ENCODE data around the gene NR1H3. TPM values are rescaled to one million over a fixed set of nuclear protein-coding genes. Genes with fewer than 3 reads are reported as not detected.

Gene NR1H3
- total RNA-seq, 1 experiment from 2014 or later, result 11.1 TPM

DNA sequence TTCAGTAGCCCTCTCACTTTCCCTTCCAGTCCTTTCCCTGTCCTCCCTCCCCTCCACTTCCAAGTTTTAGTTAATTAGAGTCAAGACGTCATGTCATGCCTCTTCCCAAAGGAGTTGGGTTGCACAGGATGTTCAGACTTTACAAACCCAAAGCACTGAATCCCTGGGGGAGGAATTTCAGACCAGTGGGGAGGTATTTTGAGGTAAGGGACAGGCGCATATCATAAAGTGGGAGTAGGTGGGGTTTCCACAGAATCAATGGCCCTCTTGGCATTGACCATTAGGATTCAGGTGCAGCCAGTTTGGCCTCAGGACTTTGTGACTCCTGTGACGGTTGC, 8.4 kb upstream of the NR1H3 start:
- DNase-seq (ENCODE audit: low read depth in 1 of 2, low spot score in 2 of 2), result no peak
- H3K27me3 ChIP-seq (replicated peaks), result no peaks in the 10 kb centered on the region
- no peaks in the 10 kb centered on the region for H3K9me3 ChIP-seq (replicated peaks)
- peaks cover 45% of the 10 kb centered on the region for H3K36me3 ChIP-seq
- H3K4me3 ChIP-seq, result peak overlapping the region; percentile 83
- no peak overlapping the region for H3K27ac ChIP-seq
- H3K4me1 ChIP-seq (replicated peaks), result peaks cover 17% of the 10 kb centered on the region

- Histone ChIP-seq H3K4me1 (replicated peaks) (peaks cover 26% of the 10 kb centered on the region), H3K9me3 (replicated peaks) (no peaks in the 10 kb centered on the region), H3K36me3 (peaks cover 23% of the 10 kb centered on the region), H3K27ac (no peak overlapping the region), H3K4me3 (no peak overlapping the region), H3K27me3 (replicated peaks) (no peaks in the 10 kb centered on the region)
- no peak for DNase-seq (ENCODE audit: low read depth in 1 of 2, low spot score in 2 of 2)
Observed at GRCh38 chr11:47251751-47252150, 6.0 kb upstream of the NR1H3 start.

DNA sequence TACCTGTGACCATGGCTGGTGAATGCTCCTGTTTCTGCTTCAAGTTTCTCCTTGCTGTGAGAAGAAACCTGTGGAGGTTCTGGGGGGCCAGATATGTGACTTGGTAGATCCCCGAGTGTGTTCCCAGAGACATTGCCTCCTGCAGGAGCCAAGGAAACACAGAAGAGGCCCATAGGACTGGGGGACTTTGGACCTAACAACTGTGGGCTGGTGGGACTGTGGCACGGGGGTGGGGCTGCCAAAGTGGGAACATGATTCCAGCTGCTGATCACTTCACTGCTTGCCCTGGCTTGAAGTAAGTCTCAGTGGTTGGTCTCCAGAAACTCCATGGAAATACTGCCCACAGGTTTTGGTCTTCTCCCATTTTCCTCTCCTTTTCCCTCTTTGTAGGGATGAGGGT, 4.1 kb upstream of the NR1H3 start:
- peaks cover 11% of the 10 kb centered on the region for H3K36me3 ChIP-seq
- no peaks in the 10 kb centered on the region for H3K9me3 ChIP-seq (replicated peaks)
- no peak overlapping the region for H3K4me3 ChIP-seq
- peaks cover 25% of the 10 kb centered on the region for H3K4me1 ChIP-seq (replicated peaks)
- H3K27ac ChIP-seq, result no peak overlapping the region
- DNase-seq (ENCODE audit: low read depth in 1 of 2, low spot score in 2 of 2), result no peak
- no peaks in the 10 kb centered on the region for H3K27me3 ChIP-seq (replicated peaks)

- no peak for DNase-seq (ENCODE audit: low read depth in 1 of 2, low spot score in 2 of 2)
- Histone ChIP-seq H3K4me1 (replicated peaks) (peaks cover 22% of the 10 kb centered on the region), H3K4me3 (no peak overlapping the region), H3K36me3 (peaks cover 7% of the 10 kb centered on the region), H3K27me3 (replicated peaks) (no peaks in the 10 kb centered on the region), H3K27ac (no peak overlapping the region), H3K9me3 (replicated peaks) (no peaks in the 10 kb centered on the region)
Observed at GRCh38 chr11:47254386-47254785, 3.4 kb upstream of the NR1H3 start.

DNA sequence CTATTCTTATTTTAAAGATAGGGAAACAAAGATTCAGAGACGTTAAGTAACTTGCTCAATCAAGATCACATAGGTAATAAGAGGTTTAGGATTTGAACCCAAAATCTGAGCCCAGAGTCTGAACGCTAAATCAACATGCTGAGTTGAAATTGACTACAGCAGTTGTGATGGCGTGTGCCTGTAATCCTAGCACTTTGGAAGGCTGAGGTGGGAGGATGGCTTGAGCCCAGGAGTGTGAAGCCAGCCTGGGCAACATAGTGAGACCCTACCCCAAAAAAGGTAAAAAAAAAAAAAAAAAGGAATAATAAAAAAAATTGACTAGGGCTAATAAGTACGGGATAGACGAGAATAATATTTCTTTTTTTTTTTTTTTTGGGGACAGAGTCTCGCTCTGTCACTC, 1.4 kb upstream of the NR1H3 start:
- H3K4me1 ChIP-seq (replicated peaks), result peaks cover 19% of the 10 kb centered on the region
- H3K9me3 ChIP-seq (replicated peaks), result no peaks in the 10 kb centered on the region
- no peak overlapping the region for H3K27ac ChIP-seq
- peaks cover 7% of the 10 kb centered on the region for H3K36me3 ChIP-seq
- no peak for DNase-seq (ENCODE audit: low read depth in 1 of 2, low spot score in 2 of 2)
- no peak overlapping the region for H3K4me3 ChIP-seq
- H3K27me3 ChIP-seq (replicated peaks), result no peaks in the 10 kb centered on the region

DNA sequence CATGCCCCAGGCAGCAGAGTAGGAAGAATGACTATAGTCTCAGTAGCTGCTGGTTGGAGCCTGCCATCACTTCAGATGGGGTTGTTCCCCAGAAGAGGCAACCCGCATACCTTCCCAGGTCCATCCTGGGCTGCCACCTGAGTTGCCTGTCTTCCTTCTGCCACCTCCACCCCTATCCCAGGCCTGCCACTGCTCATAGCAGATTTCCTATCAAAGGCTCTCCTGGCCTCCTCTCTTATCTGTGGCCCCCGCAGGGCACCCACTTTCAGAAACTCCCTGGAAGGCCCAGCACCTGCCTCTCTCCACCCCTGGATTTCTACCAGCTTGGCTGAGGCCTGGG, 649 bp upstream of the NR1H3 start:
- Histone ChIP-seq H3K36me3 (peaks cover 7% of the 10 kb centered on the region), H3K9me3 (replicated peaks) (no peaks in the 10 kb centered on the region), H3K27me3 (replicated peaks) (no peaks in the 10 kb centered on the region), H3K4me1 (replicated peaks) (peaks cover 19% of the 10 kb centered on the region), H3K4me3 (no peak overlapping the region), H3K27ac (no peak overlapping the region)
- no peak for DNase-seq (ENCODE audit: low read depth in 1 of 2, low spot score in 2 of 2)

- DNase-seq (ENCODE audit: low read depth in 1 of 2, low spot score in 2 of 2), result no peak
- no peak overlapping the region for H3K27ac ChIP-seq
- H3K27me3 ChIP-seq (replicated peaks), result no peaks in the 10 kb centered on the region
- H3K36me3 ChIP-seq, result peaks cover 5% of the 10 kb centered on the region
- H3K4me1 ChIP-seq (replicated peaks), result peaks cover 19% of the 10 kb centered on the region
- no peaks in the 10 kb centered on the region for H3K9me3 ChIP-seq (replicated peaks)
- no peak overlapping the region for H3K4me3 ChIP-seq
Observed at GRCh38 chr11:47258317-47258902, 614 bp downstream of the NR1H3 start.

GRCh38 chr11:47259232-47259977, 1.6 kb downstream of the NR1H3 start:
- no peak for DNase-seq (ENCODE audit: low read depth in 1 of 2, low spot score in 2 of 2)
- Histone ChIP-seq H3K9me3 (replicated peaks) (no peaks in the 10 kb centered on the region), H3K27me3 (replicated peaks) (no peaks in the 10 kb centered on the region), H3K36me3 (peaks cover 3% of the 10 kb centered on the region; the same call in 1 of the 2 replicates), H3K4me3 (no peak overlapping the region), H3K4me1 (replicated peaks) (peaks cover 25% of the 10 kb centered on the region), H3K27ac (no peak overlapping the region)

- peaks cover 26% of the 10 kb centered on the region for H3K4me1 ChIP-seq (replicated peaks)
- no peaks in the 10 kb centered on the region for H3K27me3 ChIP-seq (replicated peaks)
- H3K9me3 ChIP-seq (replicated peaks), result no peaks in the 10 kb centered on the region
- H3K27ac ChIP-seq, result no peak overlapping the region
- DNase-seq (ENCODE audit: low read depth in 1 of 2, low spot score in 2 of 2), result no peak
- no peak overlapping the region for H3K4me3 ChIP-seq
- H3K36me3 ChIP-seq, result peaks cover 3% of the 10 kb centered on the region; the same call in 1 of the 2 replicates
Observed at GRCh38 chr11:47260366-47260765, 2.6 kb downstream of the NR1H3 start.

- Histone ChIP-seq H3K36me3 (peaks cover 3% of the 10 kb centered on the region; the same call in 1 of the 2 replicates), H3K27me3 (replicated peaks) (no peaks in the 10 kb centered on the region), H3K4me1 (replicated peaks) (peaks cover 35% of the 10 kb centered on the region), H3K9me3 (replicated peaks) (no peaks in the 10 kb centered on the region), H3K27ac (no peak overlapping the region), H3K4me3 (no peak overlapping the region)
- DNase-seq (ENCODE audit: low read depth in 1 of 2, low spot score in 2 of 2), result no peak
Observed at GRCh38 chr11:47261291-47261800, 3.5 kb downstream of the NR1H3 start.

DNA sequence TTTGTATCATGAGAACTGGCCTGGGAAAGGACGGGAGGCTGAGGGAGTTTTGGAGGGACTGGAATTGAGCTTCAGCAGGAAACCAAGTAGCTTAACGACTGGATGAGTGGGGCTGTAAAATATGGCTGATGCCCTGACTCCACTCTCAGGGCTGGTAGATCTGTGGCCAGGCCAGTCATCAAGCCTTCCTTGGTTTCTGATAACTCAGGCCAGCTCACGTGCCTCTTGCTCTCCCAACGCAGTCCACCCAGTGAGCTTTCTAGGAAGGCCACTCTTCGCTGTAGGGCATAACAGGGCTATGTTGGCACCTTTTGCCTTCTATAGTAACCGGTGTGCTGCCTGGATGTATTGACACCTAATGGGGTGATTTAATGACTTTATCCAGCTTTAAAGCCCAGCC, 6.3 kb downstream of the NR1H3 start:
- DNase-seq (ENCODE audit: low read depth in 1 of 2, low spot score in 2 of 2), result no peak
- peaks cover 39% of the 10 kb centered on the region for H3K4me1 ChIP-seq (replicated peaks)
- no peaks in the 10 kb centered on the region for H3K9me3 ChIP-seq (replicated peaks)
- no peak overlapping the region for H3K4me3 ChIP-seq
- peaks cover 3% of the 10 kb centered on the region; the same call in 1 of the 2 replicates for H3K36me3 ChIP-seq
- H3K27ac ChIP-seq, result peak overlapping the region; percentile 78
- no peaks in the 10 kb centered on the region for H3K27me3 ChIP-seq (replicated peaks)

- peaks cover 42% of the 10 kb centered on the region for H3K4me1 ChIP-seq (replicated peaks)
- DNase-seq (ENCODE audit: low read depth in 1 of 2, low spot score in 2 of 2), result peak in 1 of 2 experiments; percentile 72
- H3K27ac ChIP-seq, result peak overlapping the region; percentile 78
- no peaks in the 10 kb centered on the region for H3K9me3 ChIP-seq (replicated peaks)
- no peaks in the 10 kb centered on the region for H3K27me3 ChIP-seq (replicated peaks)
- peaks cover 3% of the 10 kb centered on the region; the same call in 1 of the 2 replicates for H3K36me3 ChIP-seq
- no peak overlapping the region for H3K4me3 ChIP-seq
Observed at GRCh38 chr11:47264521-47264920, 6.7 kb downstream of the NR1H3 start.

DNA sequence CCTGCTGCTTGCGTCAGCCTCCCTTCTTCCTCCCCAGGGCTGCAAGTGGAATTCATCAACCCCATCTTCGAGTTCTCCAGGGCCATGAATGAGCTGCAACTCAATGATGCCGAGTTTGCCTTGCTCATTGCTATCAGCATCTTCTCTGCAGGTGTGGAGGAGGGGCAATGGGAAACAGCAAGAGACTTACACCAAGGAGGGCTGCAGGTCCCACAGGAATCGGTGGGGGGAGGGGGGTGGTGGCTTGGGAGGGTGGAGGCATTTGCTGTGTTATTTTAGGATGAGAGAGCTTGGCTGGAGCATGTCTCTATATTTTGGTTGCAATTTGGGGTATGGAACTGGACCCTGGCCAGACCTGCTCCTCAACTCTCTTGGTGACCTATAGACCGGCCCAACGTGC, 10.1 kb downstream of the NR1H3 start:
- Histone ChIP-seq H3K27me3 (replicated peaks) (no peaks in the 10 kb centered on the region), H3K4me3 (no peak overlapping the region), H3K27ac (peak overlapping the region; percentile 89), H3K36me3 (peaks cover 3% of the 10 kb centered on the region; the same call in 1 of the 2 replicates), H3K4me1 (replicated peaks) (peaks cover 49% of the 10 kb centered on the region), H3K9me3 (replicated peaks) (no peaks in the 10 kb centered on the region)
- DNase-seq (ENCODE audit: low read depth in 1 of 2, low spot score in 2 of 2), result no peak

DNA sequence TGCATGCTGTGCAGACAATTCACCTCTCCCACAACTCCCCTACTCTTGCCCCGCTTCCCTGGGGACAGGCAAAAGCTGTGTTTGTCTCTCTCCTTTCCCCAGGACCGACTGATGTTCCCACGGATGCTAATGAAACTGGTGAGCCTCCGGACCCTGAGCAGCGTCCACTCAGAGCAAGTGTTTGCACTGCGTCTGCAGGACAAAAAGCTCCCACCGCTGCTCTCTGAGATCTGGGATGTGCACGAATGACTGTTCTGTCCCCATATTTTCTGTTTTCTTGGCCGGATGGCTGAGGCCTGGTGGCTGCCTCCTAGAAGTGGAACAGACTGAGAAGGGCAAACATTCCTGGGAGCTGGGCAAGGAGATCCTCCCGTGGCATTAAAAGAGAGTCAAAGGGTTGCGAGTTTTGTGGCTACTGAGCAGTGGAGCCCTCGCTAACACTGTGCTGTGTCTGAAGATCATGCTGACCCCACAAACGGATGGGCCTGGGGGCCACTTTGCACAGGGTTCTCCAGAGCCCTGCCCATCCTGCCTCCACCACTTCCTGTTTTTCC, 10.7 kb downstream of the NR1H3 start:
- H3K36me3 ChIP-seq, result peaks cover 3% of the 10 kb centered on the region; the same call in 1 of the 2 replicates
- no peak for DNase-seq (ENCODE audit: low read depth in 1 of 2, low spot score in 2 of 2)
- no peaks in the 10 kb centered on the region for H3K9me3 ChIP-seq (replicated peaks)
- peaks cover 49% of the 10 kb centered on the region for H3K4me1 ChIP-seq (replicated peaks)
- peak overlapping the region; percentile 89 for H3K27ac ChIP-seq
- H3K27me3 ChIP-seq (replicated peaks), result no peaks in the 10 kb centered on the region
- H3K4me3 ChIP-seq, result no peak overlapping the region
